CD4-positive, alpha-beta T cell treated with Interferon gamma for 1 hour (primary cell): ENCODE results near the gene UTRN.

Experiments
- DNase-seq: peaks from one replicate; pipeline ENCODE4 v3.0.0-alpha.2; 2020

The UTRN gene

DNA sequence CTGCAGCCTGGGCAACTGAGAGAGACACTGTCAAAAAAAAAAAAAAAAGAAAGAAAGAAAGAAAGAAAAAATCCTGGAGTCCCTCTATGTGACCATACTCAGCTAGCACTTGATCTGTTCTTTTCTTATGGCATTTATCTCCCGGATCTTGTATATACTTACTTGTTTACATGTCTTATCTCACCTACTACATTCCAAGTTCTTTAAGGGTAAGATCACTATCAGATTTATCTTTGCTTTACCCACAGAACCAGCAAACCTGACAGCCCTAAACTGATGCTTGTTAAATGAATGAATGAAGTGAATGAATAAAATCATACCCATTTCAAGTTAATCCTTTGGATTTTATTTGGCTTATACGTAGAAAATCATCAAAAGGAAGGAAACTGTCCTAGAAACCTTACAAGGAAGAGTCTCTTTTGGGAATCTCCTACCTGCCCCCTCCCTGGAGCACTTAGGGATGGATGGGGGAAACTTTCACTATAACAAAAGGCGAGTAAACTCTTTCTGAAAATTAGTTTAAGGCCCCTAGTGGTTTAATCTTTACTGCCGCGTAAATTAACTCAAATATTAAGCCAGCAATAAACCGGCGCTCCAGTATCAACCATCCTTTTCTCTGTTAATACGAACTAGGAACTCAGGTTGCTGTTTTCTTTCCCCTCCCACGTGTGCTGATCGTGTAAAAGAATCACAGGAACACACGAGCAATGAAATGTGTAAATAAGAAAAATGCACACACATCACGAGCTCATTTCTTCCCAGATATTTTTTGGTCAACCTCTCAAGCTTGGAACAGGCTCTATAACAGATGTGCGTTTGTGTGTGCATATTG, 1.3 kb upstream of the UTRN start:
- DNase-seq = no peak

GRCh38 chr6:144284478-144284782, 705 bp upstream of the UTRN start:
- DNase-seq = no peak

- no peak for DNase-seq
Measured at GRCh38 chr6:144285548-144285797, 338 bp downstream of the UTRN start.

DNA sequence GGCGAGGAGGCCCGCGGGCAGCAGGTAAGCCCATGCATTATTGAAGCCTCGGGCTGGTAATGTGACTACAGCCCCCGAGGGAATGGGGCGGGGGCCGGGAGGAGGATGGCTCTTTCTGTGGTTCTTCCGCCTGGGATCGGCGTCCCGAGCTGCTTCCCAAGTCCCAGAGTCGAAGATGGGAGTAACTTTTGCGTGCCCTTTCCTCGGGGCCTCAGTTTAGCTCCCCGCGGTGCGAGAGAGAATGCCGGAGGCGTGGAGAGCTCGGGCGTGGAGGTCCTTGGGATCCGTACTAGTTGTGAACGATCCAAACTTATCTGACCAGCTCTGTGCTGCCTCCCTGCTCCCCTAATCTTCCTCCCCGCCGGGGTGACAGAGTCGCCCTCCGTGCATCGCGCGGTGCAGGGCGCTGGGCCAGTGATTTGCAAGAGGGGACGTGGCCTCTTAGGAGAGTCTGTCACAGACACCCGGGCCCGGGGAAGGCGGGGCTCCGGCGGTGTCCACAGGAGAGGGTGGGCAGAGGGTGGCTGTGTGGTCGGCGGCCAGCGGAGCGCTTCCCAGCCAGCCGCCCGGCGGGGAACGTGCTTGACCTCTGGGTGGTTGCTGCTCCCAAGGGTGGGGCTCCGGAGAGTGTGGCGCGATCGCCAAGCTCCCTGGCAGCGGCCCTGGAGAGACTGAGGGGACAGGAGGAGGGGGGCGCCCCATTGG, 815 bp downstream of the UTRN start:
- DNase-seq = peak; percentile 21

GRCh38 chr6:144286503-144287393, 1.6 kb downstream of the UTRN start:
- peak; percentile 8 for DNase-seq

DNA sequence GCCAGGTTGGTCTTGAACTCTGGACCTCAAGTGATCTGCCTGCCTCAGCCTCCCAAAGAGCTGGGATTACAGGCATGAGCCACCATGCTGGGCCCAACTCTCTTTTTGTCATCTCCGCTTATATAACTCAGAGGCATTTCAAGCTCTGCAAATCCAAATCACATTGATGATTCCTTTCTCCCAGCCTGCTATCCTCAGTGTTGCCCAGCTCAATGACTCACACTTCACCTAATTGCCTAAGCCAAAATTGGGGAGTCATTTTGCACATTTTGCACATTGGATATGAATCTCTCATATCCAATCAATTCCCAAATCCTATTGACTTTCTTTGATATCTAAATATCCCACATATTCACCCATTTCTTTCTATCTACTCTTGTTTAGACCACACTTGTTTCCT, 3.9 kb downstream of the UTRN start:
- no peak for DNase-seq

DNA sequence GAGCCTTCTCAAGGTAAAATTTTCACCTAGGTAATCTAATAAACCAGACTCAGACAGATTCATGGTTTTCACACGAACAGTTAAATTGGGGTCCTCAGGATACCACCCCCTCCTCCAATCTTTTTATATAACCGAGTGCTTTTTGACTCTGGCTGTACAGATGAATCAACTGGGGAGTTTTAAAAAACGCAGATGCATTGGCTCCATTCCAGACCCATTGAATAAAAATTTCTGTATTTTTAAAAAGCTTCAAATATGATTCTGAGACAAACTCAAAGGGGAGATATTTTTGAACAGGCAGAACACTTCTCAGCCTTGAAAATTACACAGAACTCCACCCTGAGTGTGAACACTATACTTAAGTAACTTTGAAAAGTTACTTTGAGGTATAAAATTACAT, 7.2 kb downstream of the UTRN start:
- DNase-seq = no peak

- DNase-seq = no peak
Measured at GRCh38 chr6:144294016-144294415, 8.9 kb downstream of the UTRN start.

DNA sequence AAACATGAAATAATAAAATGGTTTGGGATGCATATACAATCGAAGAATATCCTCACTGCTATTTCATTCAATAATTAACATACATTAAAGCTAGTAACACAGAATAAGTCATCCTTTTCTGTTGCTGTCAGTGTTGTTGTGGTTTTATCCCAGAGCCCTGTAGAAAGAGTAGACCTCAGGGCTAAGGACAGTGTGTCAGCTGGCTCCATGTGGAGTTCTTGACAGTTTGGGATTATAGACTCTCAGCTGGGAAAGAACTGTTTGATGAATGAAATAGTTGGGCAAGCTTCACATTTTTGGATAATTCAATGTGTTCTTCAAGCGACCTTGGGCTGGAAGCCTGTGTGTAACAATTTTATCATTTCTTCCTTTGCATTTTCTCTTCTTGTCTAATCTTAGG, 10.1 kb downstream of the UTRN start:
- DNase-seq = no peak

DNA sequence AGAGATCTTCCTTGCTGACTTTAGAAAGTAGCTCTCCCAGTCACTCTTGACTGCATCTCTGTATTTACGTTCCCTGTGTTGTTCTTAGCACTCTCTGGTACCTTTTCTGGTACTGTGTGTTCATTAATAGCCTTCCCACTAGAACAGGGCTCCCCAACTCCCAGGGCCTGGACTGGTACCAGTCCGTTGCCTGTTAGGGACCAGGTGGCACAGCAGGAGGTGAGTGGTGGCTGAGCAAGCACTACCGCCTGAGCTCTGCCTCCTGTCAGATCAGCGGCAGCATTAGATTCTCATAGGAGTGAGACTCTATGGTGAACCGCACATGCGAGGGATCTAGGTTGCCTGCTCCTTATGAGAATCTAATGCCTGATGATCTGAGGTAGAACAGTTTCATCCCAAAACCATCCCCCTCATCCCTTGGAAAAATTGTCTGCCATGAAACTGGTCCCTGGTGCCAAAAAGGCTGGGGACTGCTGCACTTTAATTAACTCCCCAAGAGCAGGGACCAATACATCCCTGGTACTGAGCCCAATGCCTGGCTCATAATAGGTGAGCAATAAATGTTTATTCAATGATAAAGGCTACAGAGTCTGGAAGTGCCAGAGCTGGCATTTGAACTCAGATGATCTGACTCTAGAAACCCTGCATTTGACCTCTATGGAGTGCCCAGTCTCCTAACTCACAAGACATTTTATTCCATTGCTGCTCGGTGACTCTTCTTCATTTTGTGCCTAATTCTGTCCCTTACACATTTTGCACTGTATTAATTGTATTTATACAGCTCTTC, 11.0 kb downstream of the UTRN start:
- no peak for DNase-seq

GRCh38 chr6:144296973-144297372, 11.8 kb downstream of the UTRN start:
- no peak for DNase-seq

GRCh38 chr6:144297511-144298100, 12.5 kb downstream of the UTRN start:
- no peak for DNase-seq

DNA sequence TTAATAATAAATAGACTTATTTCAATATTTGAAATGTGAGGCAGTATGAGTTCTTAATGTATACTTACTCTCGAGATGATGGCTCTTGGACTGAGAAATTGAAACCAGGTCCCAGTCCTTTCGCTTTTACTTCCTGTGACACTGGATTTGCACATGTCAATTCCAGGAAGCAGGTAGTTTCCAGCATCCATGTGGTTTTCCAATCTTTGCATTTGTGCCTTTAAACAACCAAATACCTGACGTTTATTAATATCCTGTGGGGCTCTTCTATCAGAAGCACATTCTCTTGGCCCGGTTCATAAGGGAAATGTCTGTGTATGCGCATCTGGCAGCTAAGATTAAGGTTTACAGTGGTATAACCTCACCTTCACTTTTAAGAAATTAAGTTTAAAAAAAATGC, 13.1 kb downstream of the UTRN start:
- DNase-seq = no peak

GRCh38 chr6:144298916-144299315, 13.8 kb downstream of the UTRN start:
- no peak for DNase-seq

DNA sequence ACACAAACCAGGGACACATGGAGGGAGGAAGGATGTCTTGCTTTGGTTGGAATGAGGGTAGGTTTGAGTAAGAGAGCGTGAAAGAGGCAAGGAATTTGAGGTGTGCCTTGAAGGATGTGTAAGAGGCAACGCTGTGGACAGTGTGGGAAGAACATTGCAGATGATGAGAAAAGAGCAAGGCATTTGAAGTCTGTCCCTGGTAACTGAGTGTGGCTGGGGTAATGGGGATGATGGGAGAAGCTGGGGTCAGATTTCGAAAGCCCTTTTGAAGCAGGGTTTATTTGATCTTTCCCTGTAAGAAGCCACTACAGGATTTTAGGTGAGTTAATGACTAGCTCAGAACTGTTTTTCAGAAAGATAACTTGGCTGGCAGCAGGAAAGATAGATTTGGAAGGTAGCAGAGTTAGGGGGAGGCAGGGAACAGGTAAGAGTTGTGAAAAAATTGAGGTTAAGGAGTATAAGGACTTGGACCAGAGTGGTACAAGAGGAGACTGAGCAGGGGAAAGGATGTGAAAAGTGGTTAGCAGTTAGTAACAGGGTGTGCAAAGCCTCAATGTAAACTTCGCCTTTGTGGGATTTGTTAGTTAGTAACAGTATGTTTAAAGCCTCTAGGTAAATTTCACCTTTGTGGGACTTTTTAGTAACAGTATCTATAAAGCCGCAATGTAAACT, 17.7 kb downstream of the UTRN start:
- DNase-seq = no peak

DNA sequence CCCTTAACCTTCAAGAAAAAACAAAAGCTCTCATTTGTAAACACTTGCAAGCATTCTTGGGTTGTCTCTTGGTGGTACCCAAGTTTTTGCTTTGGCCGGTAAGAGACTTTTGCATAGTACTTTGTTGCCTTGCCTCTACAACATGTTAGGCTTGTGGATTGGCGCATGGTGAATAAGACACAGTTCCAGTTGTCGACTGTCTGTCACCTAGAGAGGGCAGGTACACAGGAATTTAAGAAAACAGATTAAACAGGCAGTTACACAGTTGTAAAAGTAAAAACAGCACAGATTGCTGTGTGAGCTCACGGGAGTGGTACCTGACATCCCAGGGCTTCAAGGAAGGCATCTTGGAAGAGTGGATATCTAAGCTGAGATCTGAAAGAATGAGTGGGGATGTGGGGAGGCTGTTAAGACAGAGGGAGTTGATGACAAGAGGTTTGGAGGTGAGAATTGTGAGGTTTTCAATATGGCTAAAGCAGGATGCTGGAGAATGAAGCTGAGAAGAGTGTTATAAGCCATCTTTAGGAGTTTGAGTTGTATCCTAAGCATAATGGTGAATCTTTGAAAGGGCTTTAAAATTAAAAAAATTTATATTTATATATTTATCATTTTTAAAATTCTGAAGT, 19.2 kb downstream of the UTRN start:
- DNase-seq = no peak

DNA sequence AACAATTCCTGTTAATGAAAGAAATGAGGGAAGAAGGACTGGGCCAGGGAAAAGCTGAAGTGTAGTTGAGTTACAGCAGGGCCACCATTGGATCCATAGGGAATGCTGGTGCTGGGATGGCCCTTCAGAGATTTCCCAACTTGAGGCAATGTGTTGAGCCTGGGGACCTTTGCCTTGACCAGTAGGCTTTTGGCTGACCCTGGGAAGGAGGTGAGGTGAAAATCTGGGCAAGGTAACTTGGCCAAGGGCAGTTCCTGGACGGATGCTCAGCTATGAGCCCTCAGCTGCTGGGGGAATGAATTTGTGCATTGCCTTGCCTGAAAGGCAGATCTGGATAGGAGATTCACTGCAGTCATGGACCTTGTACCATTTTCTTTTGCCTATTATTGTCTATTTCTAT, 20.4 kb downstream of the UTRN start:
- DNase-seq = no peak

DNA sequence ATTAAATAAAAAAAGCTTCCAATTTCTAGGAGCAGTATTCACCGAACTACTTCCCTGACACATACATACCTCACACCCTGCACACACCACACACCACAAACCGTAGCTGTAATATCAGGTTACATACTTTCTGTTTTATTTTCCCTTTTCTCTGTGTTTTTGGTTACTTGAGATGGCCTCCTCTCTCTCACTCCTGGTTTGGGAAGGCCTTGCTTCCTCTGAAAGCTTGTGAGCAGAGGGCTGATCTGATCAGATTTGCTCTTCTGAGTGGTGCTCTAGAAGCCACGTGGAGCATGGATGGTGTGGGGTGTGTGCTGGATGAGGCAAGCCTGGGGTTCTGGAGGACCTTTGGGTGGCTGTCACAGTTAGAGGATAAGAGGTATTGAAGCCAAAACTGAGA, 20.9 kb downstream of the UTRN start:
- peak; percentile 14 for DNase-seq

GRCh38 chr6:144307880-144308279, 22.7 kb downstream of the UTRN start:
- no peak for DNase-seq

- DNase-seq = no peak
Measured at GRCh38 chr6:144310765-144311164, 25.6 kb downstream of the UTRN start.

DNA sequence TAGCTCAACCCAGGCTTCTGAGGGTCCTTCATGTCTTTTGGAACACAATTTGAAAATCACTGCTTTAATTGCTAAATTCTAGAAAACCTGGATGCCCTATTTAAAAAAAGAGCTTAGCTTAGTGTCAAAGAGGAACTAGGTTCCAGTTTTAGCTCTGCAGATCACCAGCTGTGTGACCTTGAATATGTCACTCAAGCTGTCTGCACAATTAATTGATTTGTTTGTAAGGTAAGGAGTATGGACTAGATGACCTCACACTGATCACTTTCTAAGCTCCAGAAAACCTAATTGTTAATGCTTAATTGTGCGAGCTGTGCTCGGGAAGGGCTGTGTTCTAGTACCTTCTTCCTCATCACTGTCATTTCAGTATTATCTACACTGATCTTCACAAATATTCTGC, 26.2 kb downstream of the UTRN start:
- DNase-seq = no peak

GRCh38 chr6:144314003-144314485, 28.9 kb downstream of the UTRN start:
- no peak for DNase-seq
